H1 (cell line): Measurements from ENCODE around the gene SMYD3. TPM values are rescaled to one million over a fixed set of nuclear protein-coding genes. Genes with fewer than 3 reads are reported as not detected.

Experiments used
- GTF2F1 ChIP-seq: IDR thresholded peaks from 2 replicates; pipeline ENCODE4 v1.6.1; 2012; ENCODE audit warnings: low read depth, low read length, improper control_type of control experiment, borderline replicate concordance
- HDAC2 ChIP-seq, 2 experiments: fragments of 300-600 bp in 1 of 2; sonication (generic) in 1 of 2; IDR thresholded peaks; 2 replicates each; pipeline ENCODE4 v1.6.1; 2011 to 2012; ENCODE audit warnings: low read depth in 2 of 2, low read length in 2 of 2, mild to moderate bottlenecking in 2 of 2, moderate library complexity in 2 of 2, borderline replicate concordance in 1 of 2, inconsistent platforms in 1 of 2
- polyA plus RNA-seq, 7 experiments: library from polyadenylated mRNA; depleted of rRNA in 3 of 7; stranded (reverse) in 5 of 7; unstranded in 2 of 7; fragments of >200 nt in 5 of 7; fragments of 200-250 nt in 2 of 7; gene quantifications; 1 replicate in 5 of 7; 2 replicates in 1 of 7; 4 replicates in 1 of 7; pipeline versions ENCODE4 v1.2.1 to v1.2.3, GENCODE V29; 2011 to 2013; ENCODE audit warnings: missing spikeins in 2 of 7, mixed read lengths in 2 of 7
- total RNA-seq: library from RNA; stranded (reverse); fragmentation: NEBNext Ultra II Directional; extraction: Animal tissue kit (Norgen Biotek cat#: 25700); gene quantifications from 2 replicates; pipeline ENCODE4 v1.2.1, GENCODE V29; 2021
- TF ChIP-seq, protein P1 (sequence below): IDR thresholded peaks from 2 replicates; pipeline ENCODE4 v1.6.1; 2011; ENCODE audit warnings: low read length, improper control_type of control experiment

The SMYD3 gene
- total and polyA plus RNA-seq, 2 of the 8 experiments (the other 6 are each of a cell fraction or from before 2014, with no cell fraction given) = 17.3 to 25.4 TPM

DNA sequence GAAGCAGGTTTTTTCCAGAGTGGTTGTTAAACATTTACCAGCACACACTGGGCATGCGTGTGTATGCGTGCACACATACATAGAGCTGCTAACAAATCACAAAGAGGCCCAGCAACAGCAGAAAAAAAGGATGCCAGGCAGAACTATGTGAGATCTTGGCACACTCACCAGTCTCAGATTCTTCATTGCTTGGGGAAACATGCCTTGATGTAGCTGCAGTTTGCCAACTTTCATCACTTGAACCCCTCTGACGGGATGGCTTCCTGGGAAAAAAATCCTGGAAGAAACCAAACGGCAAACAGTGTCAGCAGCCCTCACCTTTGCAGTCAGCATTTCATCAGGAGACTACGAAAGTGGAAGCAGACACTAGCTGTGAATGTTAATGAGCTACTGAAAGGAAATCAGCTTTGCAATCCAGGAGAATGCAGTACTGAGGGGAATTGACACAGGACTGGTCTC, 743.2 kb downstream of the SMYD3 start (continued):
- no peak for TF ChIP-seq HDAC2 (IDR thresholded peaks at IDR 0.05; ENCODE audit: borderline replicate concordance in 1 of 2, low read depth in 2 of 2, low read length in 2 of 2)
- no peak for TF ChIP-seq GTF2F1
- TF ChIP-seq, protein P1, sequence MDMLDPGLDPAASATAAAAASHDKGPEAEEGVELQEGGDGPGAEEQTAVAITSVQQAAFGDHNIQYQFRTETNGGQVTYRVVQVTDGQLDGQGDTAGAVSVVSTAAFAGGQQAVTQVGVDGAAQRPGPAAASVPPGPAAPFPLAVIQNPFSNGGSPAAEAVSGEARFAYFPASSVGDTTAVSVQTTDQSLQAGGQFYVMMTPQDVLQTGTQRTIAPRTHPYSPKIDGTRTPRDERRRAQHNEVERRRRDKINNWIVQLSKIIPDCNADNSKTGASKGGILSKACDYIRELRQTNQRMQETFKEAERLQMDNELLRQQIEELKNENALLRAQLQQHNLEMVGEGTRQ = no peak
